ENCODE data around the gene PLD1. TPM values are rescaled to one million over a fixed set of nuclear protein-coding genes. Genes with fewer than 3 reads are reported as not detected.
A peak's percentile ranks its signal among the peaks of the same experiment; 100 is the strongest.
"Not testable (repeated sequence)": the region's sequence is repeated elsewhere in the genome, so short reads cannot be mapped to it uniquely, and the experiment has no call there.

Gene PLD1
- polyA plus RNA-seq, 1 donor, result 11.7 TPM

DNA sequence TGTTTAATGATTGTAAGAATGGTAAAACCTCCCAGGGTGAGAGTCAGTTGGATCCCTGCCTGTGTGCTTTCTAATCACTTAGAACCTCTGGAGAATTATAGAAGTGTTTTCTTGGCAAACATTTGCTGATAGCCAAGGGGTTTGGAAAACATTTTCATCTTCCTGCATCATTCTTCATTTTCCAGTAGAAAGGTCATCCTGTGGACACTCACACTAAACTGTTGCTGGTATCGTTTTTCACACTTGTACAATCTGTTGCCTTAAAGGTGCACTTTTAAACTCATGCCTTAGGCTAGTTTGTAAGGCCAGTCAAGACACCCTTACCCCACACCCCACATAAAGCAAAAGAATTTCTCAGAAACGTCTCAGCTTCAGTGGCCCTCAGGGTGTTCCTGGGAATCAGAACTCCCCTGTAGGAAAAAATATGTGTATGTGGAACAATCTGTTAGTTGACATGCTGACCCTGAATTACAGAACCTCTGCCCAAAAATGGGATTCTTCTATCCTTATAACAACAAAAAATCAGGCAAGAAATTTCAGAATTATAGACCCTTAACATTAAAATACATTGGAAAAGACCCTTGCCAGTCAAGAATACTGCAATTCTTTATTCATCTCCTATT is 5.8 kb upstream of the PLD1 start:
- no peak for DNase-seq

- DNase-seq, result not testable (repeated sequence)
These were observed 4.4 kb upstream of the PLD1 start for GRCh38 chr3:171814662-171815061.

DNA sequence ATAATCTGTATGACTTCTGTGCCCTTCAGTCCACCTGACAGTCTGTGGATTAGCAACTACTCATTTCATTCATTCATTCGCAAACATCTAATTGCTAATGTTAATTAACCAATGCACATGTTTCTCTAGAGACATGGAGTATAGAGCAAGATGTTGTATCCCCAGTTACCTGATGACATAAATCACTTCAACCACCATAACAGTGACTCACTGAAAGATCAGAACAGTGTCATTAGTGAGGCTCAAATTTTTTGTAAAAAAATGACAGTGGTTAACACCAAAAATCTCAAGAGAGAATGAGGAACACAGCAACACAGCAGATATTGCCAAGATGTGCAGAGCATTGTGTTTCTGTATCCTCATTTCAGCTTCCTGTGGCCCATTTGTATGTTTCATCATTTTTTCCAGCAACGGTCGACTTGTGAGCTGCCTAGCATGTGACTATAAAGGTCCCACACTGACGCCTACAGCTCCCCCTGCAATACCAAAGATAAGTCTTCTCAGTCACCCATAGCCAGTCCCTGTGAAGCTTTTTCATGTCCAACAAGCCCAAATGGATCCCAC is 3.7 kb upstream of the PLD1 start:
- peak; percentile 39 for DNase-seq

DNA sequence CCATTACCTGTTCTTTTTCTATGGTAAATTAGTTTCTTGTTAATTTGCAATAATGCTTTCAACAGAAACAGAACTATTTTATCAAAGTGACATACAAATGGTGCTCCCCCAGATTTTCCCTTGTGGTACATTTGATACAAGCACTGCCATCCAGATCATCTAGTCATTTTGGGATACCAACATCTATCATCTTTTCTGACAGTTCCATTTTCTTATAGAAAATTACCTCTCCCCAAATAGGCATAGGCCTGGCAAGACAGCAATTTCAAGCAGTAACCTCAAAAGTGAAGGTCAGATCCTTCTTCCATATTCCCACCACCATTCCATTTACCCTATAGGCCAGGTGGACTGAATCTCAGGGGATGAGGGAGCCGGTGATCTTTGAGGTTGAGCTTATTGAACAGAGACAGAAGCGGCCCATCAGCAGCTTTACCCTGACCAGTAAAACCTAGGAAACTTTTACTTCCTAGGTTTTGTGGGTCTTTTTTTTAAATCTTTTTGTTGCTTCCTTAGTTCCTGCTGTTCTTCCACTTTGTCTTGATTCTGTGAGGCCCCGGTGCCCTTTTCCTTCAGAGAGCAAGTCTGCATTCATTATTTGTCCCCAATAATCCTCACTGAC is 3.1 kb upstream of the PLD1 start:
- DNase-seq, result no peak

DNA sequence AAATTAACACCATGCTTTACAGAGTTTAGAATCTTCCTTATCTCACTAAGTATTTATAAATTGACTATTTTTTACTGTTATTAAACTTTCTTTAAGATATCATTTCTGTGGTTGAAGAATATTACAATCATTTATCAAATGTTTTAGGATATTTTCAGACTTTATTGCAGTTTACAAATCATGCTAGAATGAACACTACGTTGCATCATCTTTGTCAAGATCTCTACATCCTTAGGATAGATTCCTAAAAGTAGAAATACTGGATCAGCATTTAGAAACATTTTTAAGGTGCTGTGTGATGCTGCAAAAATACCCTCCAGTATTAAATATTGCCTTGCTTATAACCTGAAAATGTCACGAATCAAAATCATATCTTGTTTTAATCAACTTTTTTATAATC is 2.5 kb upstream of the PLD1 start:
- no peak for DNase-seq

- no peak for DNase-seq
These were observed 1.6 kb upstream of the PLD1 start for GRCh38 chr3:171811913-171812335.

DNA sequence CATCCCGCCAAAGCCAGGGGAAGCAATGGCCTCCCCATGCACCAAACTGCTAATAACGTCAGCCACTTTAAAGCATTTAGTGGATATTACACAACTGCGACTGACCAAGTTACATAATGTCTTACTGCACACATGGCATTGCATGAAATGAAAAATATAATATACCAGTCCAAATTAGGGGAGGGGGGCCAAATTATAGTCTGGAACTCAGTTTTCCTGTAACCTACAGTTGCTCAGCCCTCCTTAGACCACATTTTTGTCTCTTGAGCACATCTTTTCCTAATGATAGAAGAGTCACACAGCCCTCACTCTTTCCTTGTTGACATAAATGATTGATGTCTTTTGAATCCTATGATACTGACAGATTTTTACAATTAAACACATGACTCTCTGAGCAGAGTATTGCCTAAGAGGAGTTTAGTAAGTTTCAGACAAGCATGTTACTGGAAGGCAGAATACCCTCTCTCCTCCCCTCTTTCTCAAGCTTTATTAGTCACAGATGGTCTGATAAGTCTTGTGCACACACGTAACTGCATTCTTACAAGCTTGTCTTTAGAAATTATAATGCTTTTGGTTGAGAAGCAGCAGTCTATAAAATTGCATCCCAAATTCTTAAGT is 1.1 kb upstream of the PLD1 start:
- DNase-seq, result peak; percentile 74

GRCh38 chr3:171810629-171811294 is 479 bp upstream of the PLD1 start:
- no peak for DNase-seq

- DNase-seq, result peak; percentile 78
These were observed 747 bp downstream of the PLD1 start for GRCh38 chr3:171809611-171809860.

GRCh38 chr3:171807806-171808205 is 2.5 kb downstream of the PLD1 start:
- DNase-seq, result no peak

DNA sequence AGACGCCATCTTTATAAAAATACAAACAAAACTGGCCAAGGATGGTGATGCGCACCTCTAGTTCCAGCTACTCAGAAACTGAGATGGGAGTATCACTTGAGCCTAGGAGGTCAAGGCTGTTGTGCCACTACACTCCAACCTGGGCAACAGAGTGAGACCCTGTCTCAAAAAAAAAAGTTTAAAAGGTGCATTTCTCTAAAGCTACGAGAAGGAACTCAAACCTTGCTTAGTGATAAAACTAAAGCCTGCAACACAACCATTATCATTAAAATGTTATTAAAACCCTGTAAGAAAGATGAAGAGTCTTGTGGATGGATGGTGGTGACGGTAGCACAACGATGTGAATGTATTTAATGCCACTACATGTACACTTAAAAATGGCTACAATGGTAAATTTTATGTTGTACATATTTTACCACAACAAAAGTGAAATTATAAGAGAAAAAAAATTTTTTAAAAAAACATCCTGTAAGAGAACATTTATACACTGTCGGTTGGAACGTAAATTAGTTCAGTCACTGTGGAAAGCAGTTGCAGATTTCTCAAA is 3.1 kb downstream of the PLD1 start:
- DNase-seq, result no peak

- DNase-seq, result no peak
These were observed 3.8 kb downstream of the PLD1 start for GRCh38 chr3:171806200-171807128.

DNA sequence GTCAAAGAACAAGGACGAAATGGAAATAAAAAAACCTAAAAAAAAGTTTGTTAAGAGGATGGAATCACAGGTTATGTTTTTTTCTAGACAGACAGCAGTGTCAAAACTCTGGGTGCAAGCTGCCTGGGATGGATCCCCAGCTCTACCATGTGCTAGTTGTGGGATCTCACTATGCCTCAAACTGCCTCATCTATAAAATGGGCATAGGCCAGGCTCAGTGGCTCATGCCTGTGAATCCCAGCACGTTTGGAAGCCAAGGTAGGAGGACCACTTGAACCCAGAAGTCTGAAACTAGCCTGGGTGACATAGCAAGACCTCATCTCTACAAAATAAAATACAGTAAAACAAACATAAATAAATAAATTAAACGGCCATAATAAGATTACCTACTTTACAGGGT is 4.6 kb downstream of the PLD1 start:
- DNase-seq, result no peak

DNA sequence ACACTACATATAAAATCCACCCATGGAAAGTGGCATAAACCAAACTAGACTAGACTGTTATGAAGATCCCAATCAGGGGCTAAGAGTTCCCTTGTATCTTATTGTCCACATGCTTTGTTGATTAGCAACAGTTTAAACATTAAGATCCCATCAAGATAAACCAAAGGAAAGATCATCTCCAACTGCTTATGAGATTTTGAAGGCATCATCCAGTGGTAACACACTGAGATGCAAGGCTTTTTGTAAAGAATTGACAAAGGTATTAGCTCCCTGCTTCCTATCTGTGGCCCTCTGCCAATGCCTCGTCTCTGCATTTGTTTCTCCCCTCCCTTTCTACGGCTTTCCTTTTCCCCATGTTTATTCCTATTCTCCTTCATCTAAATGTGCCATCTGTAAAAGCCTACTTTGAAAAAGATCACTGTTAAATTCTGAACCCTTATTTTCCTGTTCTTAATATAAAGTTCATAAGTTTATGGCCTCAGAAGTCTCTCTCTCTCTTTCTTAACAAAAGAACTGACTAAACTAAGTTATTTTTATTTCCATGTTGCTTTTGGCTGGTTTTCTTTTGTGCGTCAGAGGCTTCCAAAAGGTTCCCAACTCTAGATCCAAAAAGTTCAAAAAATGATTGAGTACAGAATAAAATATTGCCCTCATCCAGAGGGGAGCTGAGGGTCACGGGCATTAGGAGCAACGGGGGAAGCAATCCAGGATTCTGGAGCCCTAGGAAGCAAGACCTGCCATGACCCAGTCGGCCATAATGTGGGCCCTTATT is 5.5 kb downstream of the PLD1 start:
- peak; percentile 42 for DNase-seq

DNA sequence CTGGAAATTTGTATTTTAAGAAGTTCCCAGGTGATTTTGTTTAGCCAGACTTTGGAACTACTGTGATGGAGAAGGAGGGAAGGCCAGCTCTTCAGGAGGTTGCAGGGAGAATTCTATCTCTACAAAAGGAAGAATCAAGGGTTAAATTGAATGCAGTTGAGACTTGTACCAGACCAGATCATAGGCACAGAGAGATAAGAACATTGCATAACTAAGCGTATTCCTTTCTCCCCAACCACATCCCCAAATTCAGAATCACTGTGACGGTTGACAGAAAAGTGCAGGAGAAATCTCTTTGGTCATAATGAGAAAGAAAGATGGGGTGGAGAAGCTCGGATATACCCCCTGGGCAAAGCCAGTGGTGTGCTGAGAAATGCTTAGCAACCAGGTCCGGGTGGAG is 7.2 kb downstream of the PLD1 start:
- no peak for DNase-seq

- no peak for DNase-seq
These were observed 7.7 kb downstream of the PLD1 start for GRCh38 chr3:171802590-171802956.

DNA sequence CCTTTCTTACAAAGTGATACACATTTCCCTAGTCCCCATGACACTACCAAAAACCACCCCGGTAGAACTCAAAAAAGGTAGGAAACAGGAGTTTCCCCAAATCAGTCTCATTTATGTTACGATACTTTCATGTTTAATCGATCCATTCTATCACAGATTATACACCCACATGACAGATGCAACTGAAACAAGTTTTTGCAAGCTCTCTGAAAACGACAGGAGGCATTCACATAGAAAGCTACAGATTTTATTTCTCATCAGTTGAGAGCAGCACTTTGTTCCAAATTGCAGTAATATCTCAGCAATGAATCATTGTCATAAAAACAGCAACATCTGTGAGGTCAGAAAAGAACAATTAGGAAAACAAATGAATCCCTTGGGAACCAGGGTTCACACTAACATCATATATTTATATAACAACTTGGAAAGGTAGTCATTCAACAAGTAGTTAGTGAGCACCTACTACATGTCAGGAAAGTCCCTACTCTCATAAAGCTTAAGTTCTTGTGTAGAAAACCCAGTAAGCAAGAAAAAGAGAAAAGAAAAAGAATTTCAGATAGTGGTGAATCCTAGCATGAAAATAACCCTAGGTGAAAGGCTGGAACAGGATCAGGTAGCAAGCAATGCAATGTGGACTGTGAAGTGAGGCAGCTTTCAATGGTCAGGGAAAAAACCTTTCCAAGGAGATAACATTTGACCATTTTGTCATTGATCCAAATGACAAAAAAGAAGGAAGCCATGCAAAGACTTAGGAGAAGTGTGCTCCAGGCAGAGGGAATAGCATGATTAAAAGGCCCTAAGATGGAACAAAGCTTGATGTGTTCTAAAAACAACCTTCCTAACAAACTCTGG is 8.3 kb downstream of the PLD1 start:
- DNase-seq, result no peak

- DNase-seq, result no peak
These were observed 10.8 kb downstream of the PLD1 start for GRCh38 chr3:171799501-171799900.

- DNase-seq, result no peak
These were observed 12.4 kb downstream of the PLD1 start for GRCh38 chr3:171797873-171798272.

GRCh38 chr3:171797265-171797679 is 13.0 kb downstream of the PLD1 start:
- DNase-seq, result no peak

All from hindlimb muscle (tissue), 1 donor.